HFFc6 (cell line): ENCODE data around the gene SLC37A4. TPM values are rescaled to one million over a fixed set of nuclear protein-coding genes. Genes with fewer than 3 reads are reported as not detected.
A peak's percentile ranks its signal among the peaks of the same experiment; 100 is the strongest.

ENCODE experiments used
- DNase-seq: peaks from one replicate; pipeline ENCODE4 v3.0.0-alpha.2; 2018
- H3K27ac Mint-ChIP-seq: 2 replicates; pipeline ENCODE4 v1.8.0; 2020; ENCODE audit warnings: mild to moderate bottlenecking, mixed read lengths
- H3K27me3 Mint-ChIP-seq: 2 replicates; pipeline ENCODE4 v1.8.0; 2021; ENCODE audit warnings: mild to moderate bottlenecking, moderate library complexity, mixed read lengths; ENCODE audit not compliant: insufficient read depth
- H3K36me3 Mint-ChIP-seq: 2 replicates; pipeline ENCODE4 v1.8.0; 2021; ENCODE audit warnings: low read depth, mixed read lengths
- H3K4me1 Mint-ChIP-seq: 2 replicates; pipeline ENCODE4 v1.8.0; 2020; ENCODE audit warnings: low read depth, mixed read lengths
- H3K4me3 Mint-ChIP-seq: 2 replicates; pipeline ENCODE4 v1.8.0; 2020; ENCODE audit warnings: mild to moderate bottlenecking, moderate library complexity, mixed read lengths
- H3K9me3 Mint-ChIP-seq: 2 replicates; pipeline ENCODE4 v1.8.0; 2020; ENCODE audit warnings: mild to moderate bottlenecking, mixed read lengths
- CTCF ChIP-seq: fragments of 200-600 bp; sonication (generic); IDR thresholded peaks from 2 replicates; pipeline ENCODE4 v1.5.0; 2021; ENCODE audit warnings: antibody characterized with exemption, mild to moderate bottlenecking
- total RNA-seq, 6 experiments: library from RNA; stranded (reverse); fragmentation: NEBNext Ultra II Directional; extraction: Animal tissue kit (Norgen Biotek cat#: 25700); gene quantifications; 2 replicates in 1 of 6; 3 replicates in 5 of 6; pipeline ENCODE4 v1.2.3, GENCODE V29; 2021

Gene SLC37A4
- total RNA-seq, 6 experiments from 2014 or later = 7.1 to 12.0 (median 10.3) TPM

- H3K36me3 Mint-ChIP-seq = 0 out of 2 replicates have a peak, but pooled peaks cover 4% of the 10 kb centered on the region
- H3K27ac Mint-ChIP-seq = peak overlapping the region; percentile 52; the same call in 1 of the 2 replicates
- DNase-seq = no peak
- no peaks in the 10 kb centered on the region for H3K9me3 Mint-ChIP-seq
- peaks cover 11% of the 10 kb centered on the region for H3K4me1 Mint-ChIP-seq
- TF ChIP-seq CTCF = no peak
- H3K27me3 Mint-ChIP-seq = peaks cover 1% of the 10 kb centered on the region; the same call in 1 of the 2 replicates
- peak overlapping the region; percentile 77 for H3K4me3 Mint-ChIP-seq
Observed at GRCh38 chr11:119029340-119030028, 1.2 kb downstream of the SLC37A4 start.

GRCh38 chr11:119029069-119029339 lies 1.7 kb downstream of the SLC37A4 start:
- no peak for TF ChIP-seq CTCF
- DNase-seq = no peak
- Mint-ChIP-seq H3K27me3 (peaks cover 4% of the 10 kb centered on the region; the same call in 1 of the 2 replicates), H3K9me3 (no peaks in the 10 kb centered on the region), H3K4me1 (peaks cover 15% of the 10 kb centered on the region), H3K36me3 (peaks cover 9% of the 10 kb centered on the region; the same call in 1 of the 2 replicates), H3K27ac (no peak overlapping the region), H3K4me3 (no peak overlapping the region)

- DNase-seq = no peak
- Mint-ChIP-seq H3K4me3 (no peak overlapping the region), H3K27me3 (peaks cover 4% of the 10 kb centered on the region; the same call in 1 of the 2 replicates), H3K27ac (no peak overlapping the region), H3K36me3 (peaks cover 14% of the 10 kb centered on the region), H3K4me1 (peaks cover 20% of the 10 kb centered on the region), H3K9me3 (no peaks in the 10 kb centered on the region)
- no peak for TF ChIP-seq CTCF
Observed at GRCh38 chr11:119028346-119029068, 2.2 kb downstream of the SLC37A4 start.

- TF ChIP-seq CTCF = no peak
- H3K9me3 Mint-ChIP-seq = no peaks in the 10 kb centered on the region
- no peak overlapping the region for H3K27ac Mint-ChIP-seq
- no peak for DNase-seq
- peaks cover 17% of the 10 kb centered on the region for H3K36me3 Mint-ChIP-seq
- H3K4me1 Mint-ChIP-seq = peaks cover 25% of the 10 kb centered on the region
- H3K27me3 Mint-ChIP-seq = peaks cover 4% of the 10 kb centered on the region; the same call in 1 of the 2 replicates
- no peak overlapping the region for H3K4me3 Mint-ChIP-seq
Observed at GRCh38 chr11:119027561-119028345, 2.9 kb downstream of the SLC37A4 start.

- Mint-ChIP-seq H3K27me3 (peaks cover 4% of the 10 kb centered on the region; the same call in 1 of the 2 replicates), H3K4me1 (peaks cover 25% of the 10 kb centered on the region), H3K4me3 (no peak overlapping the region), H3K9me3 (no peaks in the 10 kb centered on the region), H3K36me3 (peaks cover 17% of the 10 kb centered on the region), H3K27ac (no peak overlapping the region)
- TF ChIP-seq CTCF = no peak
- no peak for DNase-seq
Observed at GRCh38 chr11:119026970-119027369, 3.7 kb downstream of the SLC37A4 start.
